HEK293T (cell line): ENCODE results near the gene KRT14.

Source experiments
- ARNT ChIP-seq: fragments of 450-650 bp; IDR thresholded peaks from 2 replicates; pipeline ENCODE4 v1.6.1; 2017; ENCODE audit warnings: mild to moderate bottlenecking
- BHLHE40 ChIP-seq: fragments of 450-650 bp; IDR thresholded peaks from 2 replicates; pipeline ENCODE4 v1.6.1; 2016; ENCODE audit warnings: mild to moderate bottlenecking, moderate library complexity, borderline replicate concordance
- CTBP1 ChIP-seq: fragments of 450-650 bp; IDR thresholded peaks from 2 replicates; pipeline ENCODE4 v1.6.1; 2016; ENCODE audit warnings: borderline replicate concordance
- ELF4 ChIP-seq: fragments of 450-650 bp; IDR thresholded peaks from 2 replicates; pipeline ENCODE4 v1.6.1; 2017; ENCODE audit warnings: antibody characterized with exemption
- FOXA1 ChIP-seq: fragments of 450-650 bp; IDR thresholded peaks from 2 replicates; pipeline ENCODE4 v1.6.1; 2016; ENCODE audit warnings: mild to moderate bottlenecking
- FOXK2 ChIP-seq: fragments of 450-650 bp; IDR thresholded peaks from 2 replicates; pipeline ENCODE4 v1.6.1; 2016; ENCODE audit warnings: mild to moderate bottlenecking
- FOXM1 ChIP-seq: fragments of 450-650 bp; IDR thresholded peaks from 2 replicates; pipeline ENCODE4 v1.6.1; 2017; ENCODE audit warnings: mild to moderate bottlenecking, borderline replicate concordance
- HDGF ChIP-seq: fragments of 450-650 bp; IDR thresholded peaks from 2 replicates; pipeline ENCODE4 v1.6.1; 2017; ENCODE audit warnings: antibody characterized with exemption, borderline replicate concordance
- LEF1 ChIP-seq: fragments of 450-650 bp; IDR thresholded peaks from 2 replicates; pipeline ENCODE4 v1.6.1; 2017; ENCODE audit warnings: mild to moderate bottlenecking, borderline replicate concordance
- NFRKB ChIP-seq: fragments of 450-650 bp; IDR thresholded peaks from 2 replicates; pipeline ENCODE4 v1.6.1; 2016; ENCODE audit warnings: mild to moderate bottlenecking, moderate library complexity
- PKNOX1 ChIP-seq: fragments of 450-650 bp; IDR thresholded peaks from 2 replicates; pipeline ENCODE4 v1.6.1; 2016
- SP1 ChIP-seq: fragments of 450-650 bp; IDR thresholded peaks from 2 replicates; pipeline ENCODE4 v1.6.1; 2017
- SUZ12 ChIP-seq: fragments of 450-650 bp; IDR thresholded peaks from 2 replicates; pipeline ENCODE4 v1.6.1; 2016; ENCODE audit warnings: mild to moderate bottlenecking
- TARDBP ChIP-seq: fragments of 450-650 bp; IDR thresholded peaks from 2 replicates; pipeline ENCODE4 v1.6.1; 2016

GRCh38 chr17:41635121-41636097 is 48.7 kb upstream of the KRT14 start:
- no peak for TF ChIP-seq SP1
- TF ChIP-seq NFRKB = no peak
- no peak for TF ChIP-seq TARDBP
- TF ChIP-seq CTBP1 = no peak
- no peak for TF ChIP-seq LEF1
- TF ChIP-seq PKNOX1 = no peak
- no peak for TF ChIP-seq BHLHE40
- no peak for TF ChIP-seq SUZ12
- no peak for TF ChIP-seq FOXM1
- no peak for TF ChIP-seq ELF4
- no peak for TF ChIP-seq FOXA1
- TF ChIP-seq ARNT = no peak
- TF ChIP-seq HDGF = no peak
- TF ChIP-seq FOXK2 = no peak
